Stimulated activated CD8-positive, alpha-beta memory T cell treated with anti-CD3 and anti-CD28 coated beads, Interleukin-4, amount 100 ng/mL, for 1 hour (primary cell): ENCODE data around the gene LEAP2.
A peak's percentile ranks its signal among the peaks of the same experiment; 100 is the strongest.

Experiments
- DNase-seq, 2 donors: peaks; one replicate each; pipeline ENCODE4 v3.0.0-alpha.2; 2020; ENCODE audit warnings: low read depth in 2 of 2, low spot score in 1 of 2

Gene LEAP2

GRCh38 chr5:132873119-132873929 lies at the start of gene LEAP2:
Gene LEAP2, plus strand, starts transcription at chr5:132873668. Its CDS starts 27 bp downstream, at chr5:132873695.
- no peak for DNase-seq

GRCh38 chr5:132824426-132824825 lies 49.0 kb upstream of the LEAP2 start:
- DNase-seq: no peak

- DNase-seq: no peak
These were observed 48.2 kb upstream of the LEAP2 start for GRCh38 chr5:132825033-132825833.

- DNase-seq: no peak
These were observed 47.6 kb upstream of the LEAP2 start for GRCh38 chr5:132825834-132826391.

- DNase-seq: no peak
These were observed 46.9 kb upstream of the LEAP2 start for GRCh38 chr5:132826424-132827082.

GRCh38 chr5:132827943-132828673 lies 45.4 kb upstream of the LEAP2 start:
- no peak for DNase-seq

- DNase-seq: no peak
These were observed 44.5 kb upstream of the LEAP2 start for GRCh38 chr5:132828846-132829494.

GRCh38 chr5:132829742-132830435 lies 43.6 kb upstream of the LEAP2 start:
- DNase-seq: peak; percentile 33 to 44

GRCh38 chr5:132830436-132831094 lies 42.9 kb upstream of the LEAP2 start, which contains the start of gene SHROOM1:
Gene SHROOM1, minus strand, starts transcription at chr5:132830647. Its CDS starts 4,507 bp downstream, at chr5:132826140.
- no peak for DNase-seq

- DNase-seq: no peak
These were observed 42.2 kb upstream of the LEAP2 start for GRCh38 chr5:132831095-132831860.

- no peak for DNase-seq
These were observed 40.9 kb upstream of the LEAP2 start for GRCh38 chr5:132832612-132833011.

- no peak for DNase-seq
These were observed 39.4 kb upstream of the LEAP2 start for GRCh38 chr5:132834057-132834456.

- DNase-seq: no peak
These were observed 36.6 kb upstream of the LEAP2 start for GRCh38 chr5:132836852-132837251.

- no peak for DNase-seq
These were observed 35.6 kb upstream of the LEAP2 start for GRCh38 chr5:132837868-132838267.

- no peak for DNase-seq
These were observed 34.8 kb upstream of the LEAP2 start for GRCh38 chr5:132838516-132839282.

GRCh38 chr5:132839426-132840301 lies 33.8 kb upstream of the LEAP2 start:
- DNase-seq: no peak
